GM18867 (cell line): ENCODE data around the gene ATXN10.

Experiments
- ATAC-seq: cut with Tn5 transposase; IDR thresholded peaks from one replicate; pipeline ENCODE4 v1.9.1; 2021; ENCODE audit warnings: mild to moderate bottlenecking, moderate library complexity; ENCODE audit not compliant: unreplicated experiment

Gene ATXN10

GRCh38 chr22:45876136-45877035, 204.8 kb downstream of the ATXN10 start:
- no peak for ATAC-seq

- no peak for ATAC-seq
Observed at GRCh38 chr22:45877036-45877380, 205.4 kb downstream of the ATXN10 start.

GRCh38 chr22:45877651-45878050, 206.0 kb downstream of the ATXN10 start:
- no peak for ATAC-seq

- ATAC-seq: no peak
Observed at GRCh38 chr22:45878051-45878781, 206.6 kb downstream of the ATXN10 start.

GRCh38 chr22:45878901-45879551, 207.4 kb downstream of the ATXN10 start:
- ATAC-seq: no peak

GRCh38 chr22:45879552-45879949, 207.9 kb downstream of the ATXN10 start:
- ATAC-seq: no peak

GRCh38 chr22:45880091-45880715, 208.6 kb downstream of the ATXN10 start:
- no peak for ATAC-seq

- no peak for ATAC-seq
Observed at GRCh38 chr22:45880716-45881523, 209.3 kb downstream of the ATXN10 start.

GRCh38 chr22:45881524-45881875, 209.9 kb downstream of the ATXN10 start:
- ATAC-seq: no peak

- ATAC-seq: no peak
Observed at GRCh38 chr22:45882881-45883810, 211.5 kb downstream of the ATXN10 start.

- ATAC-seq: no peak
Observed at GRCh38 chr22:45883811-45884170, 212.2 kb downstream of the ATXN10 start.

GRCh38 chr22:45884201-45885062, 212.8 kb downstream of the ATXN10 start:
- no peak for ATAC-seq

- ATAC-seq: no peak
Observed at GRCh38 chr22:45885171-45885840, 213.7 kb downstream of the ATXN10 start.

GRCh38 chr22:45885941-45886395, 214.3 kb downstream of the ATXN10 start:
- no peak for ATAC-seq

- no peak for ATAC-seq
Observed at GRCh38 chr22:45886540-45886939, 214.9 kb downstream of the ATXN10 start.

- no peak for ATAC-seq
Observed at GRCh38 chr22:45887202-45888131, 215.8 kb downstream of the ATXN10 start.
